Endothelial cell of umbilical vein (primary cell): ENCODE data around the gene SLC12A4. TPM values are rescaled to one million over a fixed set of nuclear protein-coding genes. Genes with fewer than 3 reads are reported as not detected.

Source experiments
- BruUV-seq: library from RNA; stranded (reverse); fragments of 400-500 nt; replicated peaks from 2 replicates; lab custom pipeline; 2021; lab: Mats Ljungman, UMichigan
- CTCF ChIA-PET: fragments of 300-600, 350-600 bp; sonication (Branson Sonifier 250); formaldehyde crosslinking; loops from one replicate; lab custom pipeline; 2021; ENCODE audit warnings: antibody characterized with exemption, inconsistent platforms; lab: Charles Lee
- POLR2A ChIA-PET: fragments of 300-600, 350-600 bp; sonication (Branson Sonifier 250); formaldehyde crosslinking; loops from one replicate; lab custom pipeline; 2021; ENCODE audit warnings: antibody characterized with exemption, inconsistent platforms; lab: Charles Lee
- DNase-seq: peaks from one replicate; pipeline ENCODE4 v3.0.0-alpha.2; 2011; ENCODE audit warnings: low read depth, low spot score
- FAIRE-seq: peaks from 2 replicates; lab custom pipeline; 2011; peaks lifted over from hg19 to GRCh38; lab: Jason Lieb, UNC
- H2AFZ ChIP-seq: 2 replicates; pipeline ENCODE4 v1.6.0; 2012; ENCODE audit warnings: low read depth, low read length, control low read depth, inconsistent platforms
- H3K27ac ChIP-seq: 2 replicates; pipeline ENCODE4 v1.5.1; 2011; ENCODE audit warnings: low read depth, mild to moderate bottlenecking, control low read depth, low read length, moderate library complexity; ENCODE audit not compliant: insufficient read depth
- H3K27me3 ChIP-seq, 2 experiments: 2 replicates each; pipeline versions ENCODE4 v1.6.0 to v1.6.1; 2011; ENCODE audit warnings: low read length in 2 of 2, mixed read lengths in 1 of 2; ENCODE audit not compliant: control insufficient read depth in 2 of 2, insufficient read depth in 2 of 2
- H3K36me3 ChIP-seq, 2 experiments: 2 replicates in 1 of 2; 3 replicates in 1 of 2; pipeline ENCODE4 v1.5.1; 2011; ENCODE audit warnings: low read length in 2 of 2, mild to moderate bottlenecking in 1 of 2, moderate library complexity in 1 of 2; ENCODE audit not compliant: control insufficient read depth in 2 of 2, insufficient read depth in 2 of 2; ENCODE audit errors: extremely low read depth in 1 of 2
- H3K4me1 ChIP-seq: 3 replicates; pipeline ENCODE4 v1.5.1; 2011; ENCODE audit warnings: mild to moderate bottlenecking, low read length; ENCODE audit not compliant: control insufficient read depth, insufficient read depth; ENCODE audit errors: extremely low read depth
- H3K4me2 ChIP-seq: 2 replicates; pipeline ENCODE4 v1.6.1; 2011; ENCODE audit warnings: low read length, control low read depth, mixed read lengths; ENCODE audit not compliant: insufficient read depth
- H3K4me3 ChIP-seq, 3 experiments: fragments of 200-600 bp in 1 of 3; sonication (generic), shearing (Covaris generic) in 1 of 3; replicated peaks in 1 of 3; 2 replicates each; pipeline ENCODE4 v1.5.1; 2011 to 2016; ENCODE audit warnings: control low read depth in 3 of 3, low read length in 3 of 3, mild to moderate bottlenecking in 2 of 3, inconsistent platforms in 1 of 3, low read depth in 1 of 3, moderate library complexity in 1 of 3; ENCODE audit not compliant: insufficient read depth in 1 of 3
- H3K79me2 ChIP-seq: 2 replicates; pipeline ENCODE4 v1.6.0; 2012; ENCODE audit warnings: low read length, inconsistent platforms; ENCODE audit not compliant: control insufficient read depth, insufficient read depth
- H3K9ac ChIP-seq: replicated peaks from 2 replicates; pipeline ENCODE3; 2011; ENCODE audit warnings: low read length, control low read depth; ENCODE audit not compliant: insufficient read depth; ENCODE audit errors: extremely low read depth
- H3K9me1 ChIP-seq: replicated peaks from 3 replicates; pipeline ENCODE4 v1.6.0; 2011; ENCODE audit warnings: mild to moderate bottlenecking, low read length; ENCODE audit not compliant: control insufficient read depth, insufficient read depth; ENCODE audit errors: extremely low read depth
- H3K9me3 ChIP-seq: replicated peaks from 2 replicates; pipeline ENCODE4 v1.5.1; 2012; ENCODE audit warnings: low read length, inconsistent platforms; ENCODE audit not compliant: control insufficient read depth, insufficient read depth
- H4K20me1 ChIP-seq: replicated peaks from 2 replicates; pipeline ENCODE3; 2011; ENCODE audit warnings: mild to moderate bottlenecking, low read length; ENCODE audit not compliant: control insufficient read depth, insufficient read depth; ENCODE audit errors: extremely low read depth
- CTCF ChIP-seq, 2 donors: IDR thresholded peaks; 1 replicate in 1 of 2; 2 replicates in 1 of 2; pipeline ENCODE4 v1.5.1; 2011; ENCODE audit warnings: low read length in 2 of 2, mild to moderate bottlenecking in 2 of 2, moderate library complexity in 2 of 2, control low read depth in 1 of 2, inconsistent platforms in 1 of 2, low read depth in 1 of 2; ENCODE audit not compliant: insufficient read depth in 1 of 2; ENCODE audit errors: extremely low read depth in 1 of 2
- EZH2 ChIP-seq: IDR thresholded peaks from 2 replicates; pipeline ENCODE4 v1.6.1; 2012; ENCODE audit warnings: borderline replicate concordance, low read depth, mild to moderate bottlenecking, moderate library complexity, low read length, inconsistent platforms; ENCODE audit not compliant: severe bottlenecking
- FOS ChIP-seq: IDR thresholded peaks from 2 replicates; pipeline ENCODE4 v1.6.1; 2011; ENCODE audit warnings: mild to moderate bottlenecking, low read length, moderate library complexity, borderline replicate concordance; ENCODE audit not compliant: insufficient read depth
- GATA2 ChIP-seq: IDR thresholded peaks from 2 replicates; pipeline ENCODE4 v1.7.0; 2011; ENCODE audit warnings: low read depth, mild to moderate bottlenecking, moderate library complexity, mixed read lengths, low read length; ENCODE audit not compliant: insufficient read length, insufficient read depth
- JUN ChIP-seq: IDR thresholded peaks from 2 replicates; pipeline ENCODE4 v1.6.1; 2011; ENCODE audit warnings: borderline replicate concordance, low read depth; ENCODE audit not compliant: insufficient read length, insufficient read depth
- MAX ChIP-seq: IDR thresholded peaks from 2 replicates; pipeline ENCODE4 v1.6.1; 2011; ENCODE audit not compliant: insufficient read depth, insufficient read length
- MYC ChIP-seq: IDR thresholded peaks from one replicate; pipeline ENCODE4 v1.6.1; 2011; ENCODE audit warnings: mild to moderate bottlenecking, low read depth, low read length
- POLR2A ChIP-seq: IDR thresholded peaks from 2 replicates; pipeline ENCODE4 v1.6.1; 2012; ENCODE audit warnings: low read depth, mild to moderate bottlenecking, control low read depth, low read length
- POLR2AphosphoS5 ChIP-seq: IDR thresholded peaks from 2 replicates; pipeline ENCODE4 v1.6.1; 2012; ENCODE audit warnings: low read depth, mild to moderate bottlenecking, control low read depth, low read length, moderate library complexity; ENCODE audit not compliant: insufficient read depth
- dilution Hi-C: fragments of 300-500 bp; cut with MboI; formaldehyde crosslinking; loops from one replicate; pipeline ENCODE4 v1.15.0; 2019; ENCODE audit warnings: low sequenced_read_pairs; ENCODE audit not compliant: extremely low pct_ligation_motif_present
- intact Hi-C: fragments of 100-400 bp; cut with micrococcal nuclease; formaldehyde crosslinking; loops from one replicate; pipeline ENCODE4 v1.10.0; 2022
- polyA plus RNA-seq, 4 experiments: library from polyadenylated mRNA; depleted of rRNA in 3 of 4; stranded (reverse) in 3 of 4; unstranded in 1 of 4; fragments of >200 nt; gene quantifications; 2 replicates each; pipeline versions ENCODE4 v1.2.1 to v1.2.3, GENCODE V29; 2011 to 2012; ENCODE audit warnings: missing spikeins in 1 of 4
- total RNA-seq: library from RNA; stranded (reverse); gene quantifications from 2 replicates; pipeline ENCODE4 v1.2.3, GENCODE V29; 2021

Gene SLC12A4
- total and polyA plus RNA-seq, 2 donors (not counting 3 experiments of a cell fraction or from before 2014, with no cell fraction given): 110 to 114 TPM

GRCh38 chr16:67922221-67922620 is 46.2 kb downstream of the SLC12A4 start:
- no peak for FAIRE-seq
- Histone ChIP-seq H2AFZ (no peak overlapping the region), H3K79me2 (no peaks in the 10 kb centered on the region), H3K9ac (no peak overlapping the region), H3K9me3 (no peaks in the 10 kb centered on the region), H3K9me1 (no peaks in the 10 kb centered on the region), H3K4me2 (no peak overlapping the region), H4K20me1 (no peaks in the 10 kb centered on the region), H3K27me3 (no peaks in the 10 kb centered on the region), H3K4me1 (peaks cover 10% of the 10 kb centered on the region), H3K27ac (no peak overlapping the region), H3K36me3 (peaks cover 0 to 21% of the 10 kb centered on the region in 2 experiments), H3K4me3 (no peak overlapping the region)
- no peak for DNase-seq
- BruUV-seq: no TSS peak
- intact Hi-C loops: loop anchor here (10.0 kb wide), 1 partner anchor 397 kb away; the partner anchor contains the start of gene RIPOR1
- TF ChIP-seq JUN: no peak
- TF ChIP-seq POLR2A: no peak
- no peak for TF ChIP-seq FOS
- CTCF ChIA-PET: interaction anchor here (1.6 kb wide), 1 partner anchor 38 kb away, joined by 8 read pairs; the partner anchor contains the start of gene NRN1L
- dilution Hi-C loops: loop anchor here (25.0 kb wide), 1 partner anchor 235 kb away; no protein-coding TSS in a partner anchor
- POLR2A ChIA-PET: no interaction called here

- DNase-seq (no peak), FAIRE-seq (no peak)
- Histone ChIP-seq H3K4me2 (no peak overlapping the region), H3K4me3 (no peak overlapping the region), H3K27me3 (no peaks in the 10 kb centered on the region), H3K79me2 (no peaks in the 10 kb centered on the region), H3K9me1 (no peaks in the 10 kb centered on the region), H3K36me3 (peaks cover 0 to 20% of the 10 kb centered on the region in 2 experiments), H4K20me1 (no peaks in the 10 kb centered on the region), H2AFZ (no peak overlapping the region), H3K9me3 (no peaks in the 10 kb centered on the region), H3K9ac (no peak overlapping the region), H3K27ac (no peak overlapping the region), H3K4me1 (no peaks in the 10 kb centered on the region)
- TF ChIP-seq MYC (no peak), JUN (no peak), GATA2 (no peak), FOS (no peak), POLR2AphosphoS5 (no peak), EZH2 (no peak), POLR2A (no peak), MAX (no peak), CTCF (IDR thresholded peaks at IDR 0.05; ENCODE audit: extremely low read depth in 1 of 2, insufficient read depth in 1 of 2, low read depth in 1 of 2, low read length in 2 of 2) (no peak)
- ChIA-PET POLR2A (no interaction called here), CTCF (interaction anchor here (0.6 to 1.7 kb wide), 4 partner anchors 33 to 121 kb away, joined by 3 to 9 read pairs (median 3); no protein-coding TSS in a partner anchor)
- BruUV-seq: no TSS peak
- intact Hi-C loops: loop anchor here (10.0 kb wide), 1 partner anchor 395 kb away; the partner anchor contains the start of gene RIPOR1
- dilution Hi-C loops: loop anchor here (25.0 kb wide), 1 partner anchor 232 kb away; no protein-coding TSS in a partner anchor
Observed at GRCh38 chr16:67919622-67920221, 48.7 kb downstream of the SLC12A4 start.
